GM19438 (cell line): ENCODE data around the gene SLC51B.
"Not testable (repeated sequence)": the region's sequence is repeated elsewhere in the genome, so short reads cannot be mapped to it uniquely, and the experiment has no call there.

Experiments used
- ATAC-seq: cut with Tn5 transposase; IDR thresholded peaks from one replicate; pipeline ENCODE4 v1.9.1; 2021; ENCODE audit warnings: low read depth; ENCODE audit not compliant: unreplicated experiment

Gene SLC51B

GRCh38 chr15:65062726-65063125 lies 17.5 kb downstream of the SLC51B start:
- no peak for ATAC-seq

GRCh38 chr15:65066001-65066634 lies 20.9 kb downstream of the SLC51B start:
- ATAC-seq = no peak

GRCh38 chr15:65066635-65067316 lies 21.6 kb downstream of the SLC51B start:
- no peak for ATAC-seq

GRCh38 chr15:65067317-65067644 lies 22.1 kb downstream of the SLC51B start:
- no peak for ATAC-seq

GRCh38 chr15:65067645-65068402 lies 22.6 kb downstream of the SLC51B start, which contains the start of gene RASL12:
TSS of gene RASL12 (minus strand) at chr15:65067991. CDS start at chr15:65067835, 156 bp downstream.
- no peak for ATAC-seq

GRCh38 chr15:65068403-65068788 lies 23.2 kb downstream of the SLC51B start:
- no peak for ATAC-seq

GRCh38 chr15:65069179-65069578 lies 24.0 kb downstream of the SLC51B start:
- no peak for ATAC-seq

GRCh38 chr15:65069779-65070546 lies 24.8 kb downstream of the SLC51B start:
- ATAC-seq = no peak

- no peak for ATAC-seq
These were observed 26.2 kb downstream of the SLC51B start for GRCh38 chr15:65071381-65071811.

GRCh38 chr15:65072027-65072426 lies 26.8 kb downstream of the SLC51B start:
- ATAC-seq = no peak

- no peak for ATAC-seq
These were observed 27.4 kb downstream of the SLC51B start for GRCh38 chr15:65072617-65073016.

GRCh38 chr15:65074946-65075345 lies 29.8 kb downstream of the SLC51B start:
- not testable (repeated sequence) for ATAC-seq

- not testable (repeated sequence) for ATAC-seq
These were observed 30.6 kb downstream of the SLC51B start for GRCh38 chr15:65075607-65076395.

GRCh38 chr15:65076486-65077290 lies 31.5 kb downstream of the SLC51B start, which contains the start of gene KBTBD13:
TSS of gene KBTBD13 (plus strand) at chr15:65076746. CDS start at chr15:65076816, 70 bp downstream.
- no peak for ATAC-seq

GRCh38 chr15:65077291-65077980 lies 32.2 kb downstream of the SLC51B start:
- ATAC-seq = no peak

- no peak for ATAC-seq
These were observed 32.8 kb downstream of the SLC51B start for GRCh38 chr15:65077981-65078352.

GRCh38 chr15:65079580-65079979 lies 34.4 kb downstream of the SLC51B start:
- ATAC-seq = no peak

- no peak for ATAC-seq
These were observed 36.1 kb downstream of the SLC51B start for GRCh38 chr15:65081270-65081669.

- ATAC-seq = no peak
These were observed 36.6 kb downstream of the SLC51B start for GRCh38 chr15:65081758-65082157.
